ENCODE results near the gene MAP4K3.

Gene MAP4K3

DNA sequence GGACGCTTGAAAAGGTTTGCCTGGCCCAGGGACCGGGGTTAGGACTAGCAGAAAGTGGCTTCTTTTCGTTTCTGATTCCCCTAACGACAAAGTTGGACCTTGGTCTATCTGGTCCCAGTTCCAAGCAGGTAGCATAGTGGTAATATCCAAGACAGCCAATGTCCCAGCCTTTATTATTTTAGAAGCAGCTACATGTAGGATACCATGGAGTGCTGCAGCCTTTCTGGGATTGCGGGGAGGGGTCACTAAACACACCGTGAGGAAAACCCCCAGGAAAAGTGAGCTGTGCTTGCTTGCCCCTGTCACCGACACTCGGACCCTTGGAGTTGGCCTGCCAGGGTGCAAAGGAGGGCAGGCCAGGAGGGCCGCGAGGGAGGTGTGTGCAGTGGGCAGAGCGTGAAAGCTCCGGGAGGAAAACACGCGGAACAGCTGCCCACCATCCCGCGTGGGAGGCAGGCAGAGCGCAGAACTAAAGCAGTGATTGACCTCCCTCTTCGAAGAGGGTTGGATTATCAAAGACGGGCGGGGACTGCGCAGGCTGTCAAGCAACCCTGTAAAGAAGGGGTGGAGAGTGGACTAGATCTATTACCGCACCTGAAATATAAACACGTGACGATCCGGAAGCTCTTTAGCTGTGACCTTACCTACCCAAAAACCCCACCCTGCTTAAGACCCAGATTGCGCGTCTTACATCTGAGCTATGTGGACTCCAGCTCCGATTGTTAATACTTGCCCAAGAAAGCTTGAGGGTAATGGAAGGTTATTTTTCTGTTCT is 624 bp upstream of the MAP4K3 start:
- peak; percentile 60 for DNase-seq

DNA sequence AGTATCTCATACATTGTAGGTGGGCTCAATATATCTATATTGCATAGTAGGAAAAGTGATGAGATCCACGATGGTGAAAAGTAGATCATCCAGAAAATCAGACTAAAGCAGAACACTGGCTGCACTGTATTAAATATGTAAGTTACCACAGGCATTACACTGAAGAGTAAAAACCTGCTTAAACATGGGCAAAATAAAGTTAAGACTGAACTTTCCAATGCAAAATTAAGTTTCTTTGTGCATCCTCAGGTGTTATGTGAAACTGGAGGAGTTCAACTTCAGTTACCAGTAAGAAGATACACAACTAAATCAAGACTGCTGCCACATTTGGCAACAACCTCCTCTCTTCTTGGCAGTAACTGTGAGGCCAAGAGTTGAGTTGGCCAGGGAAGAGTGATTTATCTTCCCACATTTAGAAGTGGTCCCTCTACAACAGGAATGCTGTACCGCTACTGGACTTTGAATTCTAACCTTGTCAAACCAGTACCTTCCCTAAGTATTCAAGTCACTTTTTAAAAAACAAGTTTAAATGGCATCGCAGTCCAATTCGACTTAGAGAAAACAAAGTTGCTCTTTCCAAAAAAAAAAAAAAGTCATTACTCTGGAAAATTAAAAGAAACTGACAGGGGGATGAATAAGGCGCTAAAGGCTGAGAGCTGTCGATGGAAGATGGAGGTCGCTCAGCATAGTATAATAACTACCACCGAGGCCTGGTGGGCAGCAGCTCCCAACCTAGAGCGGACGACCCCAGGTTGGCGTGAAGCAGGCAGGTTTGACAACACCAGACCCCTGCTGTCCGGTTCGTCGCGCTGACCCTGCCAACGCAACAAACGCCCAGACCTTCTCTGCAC is 1.1 kb downstream of the MAP4K3 start:
- no peak for DNase-seq

DNA sequence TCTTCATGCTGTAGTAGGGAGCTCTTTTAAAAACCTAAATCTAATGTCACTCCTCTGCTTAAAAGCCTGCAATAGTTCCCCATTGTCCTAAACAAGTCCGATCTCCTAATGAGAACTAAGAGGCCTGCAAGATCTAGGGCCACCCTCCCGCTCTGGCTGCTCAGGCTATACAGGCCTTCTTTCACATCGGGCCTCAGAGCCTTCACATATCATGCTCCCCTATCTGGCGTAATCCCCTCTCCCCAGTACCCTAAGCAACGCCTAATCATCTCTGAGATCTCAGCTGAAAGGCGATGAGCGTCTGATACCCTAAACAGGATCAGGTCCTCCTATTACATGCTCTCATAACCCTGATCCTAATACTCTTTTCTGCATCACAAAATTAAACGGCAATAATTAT is 1.9 kb downstream of the MAP4K3 start:
- no peak for DNase-seq

DNA sequence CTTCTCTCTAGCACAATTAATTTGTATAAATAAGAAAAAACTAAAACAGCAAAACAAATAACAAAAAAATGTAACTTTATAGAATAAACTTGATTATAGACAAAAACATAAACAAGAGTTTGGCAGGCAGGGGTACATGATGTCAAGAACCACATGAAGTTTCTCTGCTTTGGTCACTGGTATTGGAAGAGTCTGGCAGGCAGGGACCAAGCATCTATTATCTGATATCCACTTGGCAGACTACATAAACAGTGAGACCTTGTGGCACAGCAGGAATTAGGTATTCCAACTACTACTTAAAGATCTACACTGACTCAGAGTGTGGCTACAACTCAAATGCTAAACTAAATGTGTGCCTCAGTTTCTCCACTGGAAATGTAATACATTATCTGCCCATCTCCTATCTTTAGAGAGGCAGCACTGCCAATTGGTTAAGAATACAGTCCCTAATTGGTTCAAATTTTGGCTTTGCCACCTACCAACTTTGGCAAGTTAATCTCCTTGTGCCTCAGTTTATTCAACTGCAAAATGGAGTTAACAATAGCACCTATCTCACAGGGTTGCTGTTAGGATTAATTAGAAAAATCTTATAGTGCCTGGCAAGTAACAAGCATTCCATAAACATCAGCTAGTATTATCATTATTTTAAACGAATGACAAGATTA is 2.7 kb downstream of the MAP4K3 start:
- DNase-seq, result no peak

DNA sequence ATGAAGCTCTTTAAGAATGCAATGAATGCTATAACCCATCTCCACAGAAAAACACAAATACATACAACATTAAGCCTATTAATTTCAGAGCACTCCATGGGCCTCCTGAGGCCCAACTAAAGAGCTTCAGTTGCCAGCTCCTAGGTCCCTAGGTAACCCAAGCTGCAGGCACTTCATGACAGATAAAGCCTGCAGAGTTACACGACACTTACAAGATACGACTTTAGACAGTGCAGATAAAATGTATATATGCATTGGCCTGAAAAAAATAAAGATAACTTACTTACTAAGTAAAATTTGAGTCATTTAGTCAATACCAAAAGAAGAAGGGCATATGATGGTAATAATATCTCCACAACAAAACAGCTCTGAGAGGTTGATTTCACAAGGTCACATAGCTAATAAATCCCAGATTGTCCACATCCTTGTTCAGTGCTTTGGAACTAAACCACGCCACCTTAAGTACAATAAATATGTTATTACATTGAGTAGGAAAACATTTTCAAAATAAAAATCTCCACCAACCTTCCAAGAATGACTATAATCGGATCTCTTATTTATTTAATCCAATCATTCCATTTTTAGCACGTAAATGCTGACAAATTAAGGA is 3.4 kb downstream of the MAP4K3 start:
- DNase-seq, result no peak

DNA sequence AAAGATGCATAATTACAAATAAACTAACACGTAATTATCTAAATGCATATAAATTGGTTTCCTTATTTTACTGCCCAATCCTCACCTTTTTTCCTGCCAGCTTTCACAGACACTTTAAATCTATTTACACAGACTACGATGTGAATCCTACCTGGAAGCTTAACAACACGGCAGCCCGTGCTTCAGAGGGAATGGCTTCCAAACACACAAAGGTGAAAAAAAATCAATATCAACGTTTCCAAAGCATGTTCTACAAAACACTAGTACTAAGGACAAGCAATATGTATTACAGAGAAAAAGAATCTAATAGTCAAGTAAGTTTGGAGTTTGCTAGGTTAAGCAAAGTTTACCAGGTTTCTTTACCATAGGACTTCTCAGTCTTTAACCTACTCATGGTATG is 4.4 kb downstream of the MAP4K3 start:
- DNase-seq, result no peak

DNA sequence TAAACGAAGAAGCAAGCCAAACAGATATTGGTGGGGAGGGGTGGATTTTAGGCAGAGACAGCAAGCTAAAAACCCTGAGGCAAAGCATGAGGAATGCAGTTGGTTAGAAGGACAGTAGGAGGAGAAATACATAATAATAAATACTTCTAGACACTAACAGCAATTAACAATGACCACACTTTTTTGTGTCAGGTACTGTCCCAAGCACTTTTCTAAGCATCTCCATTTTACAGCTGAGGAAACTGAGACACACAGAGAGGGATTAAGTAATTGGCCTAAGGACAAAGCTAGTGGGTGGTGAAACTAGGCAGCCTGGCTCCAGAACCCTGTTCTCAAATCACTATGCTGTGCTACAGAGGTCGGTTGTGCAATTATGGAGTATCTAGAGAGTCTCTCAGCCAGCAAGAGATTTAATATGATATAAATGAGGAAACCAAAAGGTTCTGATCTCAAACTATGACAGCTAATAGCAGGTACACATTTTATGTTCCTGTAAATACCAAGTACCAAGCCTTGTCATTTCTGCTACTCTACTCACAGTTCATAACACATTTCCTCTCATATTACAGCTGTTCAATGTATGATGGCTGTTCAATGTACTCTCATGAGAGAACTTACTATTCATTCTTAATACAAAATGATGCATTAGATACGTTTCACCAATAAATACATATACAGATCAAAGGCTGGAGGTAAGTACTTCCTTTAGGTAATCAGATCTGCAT is 5.3 kb downstream of the MAP4K3 start:
- DNase-seq, result no peak

DNA sequence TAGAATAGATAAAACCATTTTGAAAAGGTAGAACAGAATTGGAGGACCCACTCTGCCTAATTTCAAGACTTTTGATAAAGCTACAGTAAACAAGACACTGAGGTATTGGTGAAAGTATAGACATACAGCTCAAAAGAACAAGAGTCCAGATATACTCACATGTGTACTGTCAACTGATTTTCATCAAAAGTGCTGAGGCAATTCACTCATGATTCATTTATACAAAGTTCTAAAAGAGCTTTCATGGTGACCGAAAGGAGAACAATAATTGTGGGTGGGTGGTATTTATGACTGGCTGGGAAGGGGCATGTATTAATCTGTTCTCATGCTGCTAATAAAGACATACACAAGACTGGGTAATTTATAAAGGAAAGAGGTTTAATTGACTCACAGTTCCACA is 7.3 kb downstream of the MAP4K3 start:
- no peak for DNase-seq

DNA sequence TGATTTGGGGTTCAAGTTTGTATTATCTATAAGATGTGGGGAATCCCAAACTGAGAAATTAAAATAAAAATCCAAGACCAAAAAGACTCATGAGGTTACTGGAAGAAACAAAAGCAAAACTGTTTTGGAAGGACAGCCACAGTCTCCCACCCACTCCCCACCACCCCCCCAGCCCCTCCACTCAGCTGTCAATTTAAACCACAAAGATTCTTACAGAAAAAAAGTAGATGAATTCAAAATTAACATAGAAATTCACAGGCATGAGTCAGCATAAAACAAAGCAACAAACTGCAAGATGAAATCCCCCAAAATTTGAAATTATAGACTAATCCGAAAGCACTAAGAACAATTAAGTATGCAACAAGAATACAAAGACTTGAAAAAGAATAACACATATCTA is 12.1 kb downstream of the MAP4K3 start:
- DNase-seq, result no peak

DNA sequence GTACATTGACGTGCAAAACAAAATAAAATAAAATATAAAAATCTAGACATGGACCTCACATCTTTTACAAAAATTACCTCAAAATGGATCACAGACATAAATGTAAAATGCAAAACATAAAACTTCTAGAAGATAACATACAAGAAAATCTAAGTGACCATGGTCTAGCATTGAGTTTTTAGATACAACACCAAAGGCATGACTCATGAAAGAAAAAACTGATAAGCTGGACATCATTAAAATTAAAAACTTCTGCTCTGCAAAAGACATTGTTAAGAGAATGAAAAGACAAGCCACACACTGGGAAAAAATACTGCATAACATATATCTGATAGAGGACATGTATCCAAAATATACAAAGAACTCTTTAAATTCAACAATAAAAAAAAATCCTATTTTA is 14.4 kb downstream of the MAP4K3 start:
- DNase-seq, result no peak

DNA sequence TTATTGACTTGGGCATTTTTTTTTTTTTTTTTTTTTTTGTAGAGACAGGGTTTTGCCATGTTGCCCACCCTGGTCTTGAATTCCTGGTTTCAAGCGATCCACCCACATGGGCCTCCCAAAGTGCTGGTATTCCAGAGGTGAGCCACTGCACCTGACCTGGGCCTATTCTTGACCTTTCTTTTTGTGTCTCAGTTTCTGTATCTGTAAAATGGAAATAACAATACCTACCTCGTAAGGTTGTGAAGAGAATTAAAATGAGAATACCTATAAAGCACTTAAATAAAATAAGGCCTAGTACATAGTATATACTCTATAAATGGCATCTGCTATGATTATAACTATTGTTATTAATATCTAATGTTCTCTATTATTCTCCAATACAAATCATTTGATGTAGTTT is 15.7 kb downstream of the MAP4K3 start:
- no peak for DNase-seq

DNA sequence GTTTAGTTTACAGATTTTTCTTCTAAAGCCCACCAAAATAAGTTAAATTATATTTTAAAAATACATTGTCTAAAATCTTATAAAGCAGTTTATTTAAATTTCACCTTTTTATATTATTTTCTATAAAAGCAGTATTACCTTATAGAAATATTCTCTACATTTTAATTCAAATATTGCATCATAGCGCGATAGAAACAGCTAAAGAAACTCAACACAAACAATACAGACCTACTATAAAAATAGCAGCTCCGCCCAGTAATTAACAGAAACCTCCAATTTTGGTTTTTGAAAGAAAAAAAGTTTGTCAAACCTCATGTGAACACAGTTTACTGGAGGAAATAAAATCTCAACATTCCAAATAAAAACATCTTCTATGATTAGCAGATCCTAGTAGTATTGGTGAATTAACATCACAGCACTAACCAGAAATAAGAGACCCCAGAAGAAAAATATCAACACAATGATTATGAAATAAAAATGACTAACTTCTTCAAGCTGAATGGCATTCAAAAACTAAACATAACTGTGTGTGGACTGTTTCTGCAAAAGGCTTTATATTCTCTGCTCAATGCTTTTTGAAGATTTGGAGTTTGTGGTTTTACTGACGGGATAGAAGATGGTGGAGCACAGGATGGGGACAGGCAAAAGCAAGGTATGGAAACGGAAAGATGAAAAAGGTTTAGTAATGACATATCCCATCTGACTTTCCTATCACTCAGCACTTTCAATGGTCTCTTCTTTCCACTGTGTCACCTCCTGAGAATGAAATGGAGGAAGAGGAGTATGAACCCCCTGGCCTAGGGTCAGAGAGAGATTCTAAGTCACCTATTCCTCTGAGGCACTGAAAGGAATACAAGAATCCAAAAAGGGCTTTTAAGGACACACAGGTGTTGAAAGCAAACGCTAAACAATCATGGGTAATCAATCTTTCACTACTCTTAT is 17.5 kb downstream of the MAP4K3 start:
- DNase-seq, result no peak

DNA sequence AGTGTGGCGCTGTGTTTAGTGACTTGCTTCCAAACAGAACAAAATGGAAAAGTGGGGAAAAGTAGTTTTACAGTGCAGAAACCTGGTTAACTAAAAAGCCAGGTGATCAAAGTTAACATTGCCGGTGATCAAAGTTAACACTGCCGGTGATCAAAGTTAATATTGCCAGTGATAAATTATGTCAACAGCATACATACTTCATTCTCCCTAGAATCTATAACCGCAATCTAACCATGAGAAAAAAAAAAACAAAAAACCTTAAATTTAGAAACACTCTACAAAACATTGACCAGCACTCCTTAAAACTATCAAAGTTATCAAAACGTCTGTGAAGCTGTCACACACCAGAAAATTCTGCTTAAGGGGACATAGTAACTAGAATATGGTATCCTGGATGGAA is 18.6 kb downstream of the MAP4K3 start:
- no peak for DNase-seq

DNA sequence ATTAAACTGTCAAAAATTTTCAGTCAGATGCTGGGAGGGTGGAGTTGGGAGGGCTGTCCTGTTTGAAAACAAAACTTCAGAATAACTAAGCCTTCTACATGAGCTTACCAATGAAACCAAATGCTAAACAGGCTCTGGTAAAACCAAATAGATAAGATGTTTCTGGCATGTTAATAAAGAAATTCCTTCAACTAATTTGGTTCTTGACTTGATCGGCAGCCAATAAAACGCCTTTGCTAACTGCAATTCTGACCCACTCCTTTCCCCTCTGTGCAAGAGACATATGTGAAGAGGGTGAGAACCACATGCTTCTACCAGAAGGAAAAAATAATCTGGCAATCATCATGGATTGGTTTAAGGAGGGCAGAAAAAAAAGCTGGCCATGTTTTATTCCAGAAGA is 20.9 kb downstream of the MAP4K3 start:
- no peak for DNase-seq

DNA sequence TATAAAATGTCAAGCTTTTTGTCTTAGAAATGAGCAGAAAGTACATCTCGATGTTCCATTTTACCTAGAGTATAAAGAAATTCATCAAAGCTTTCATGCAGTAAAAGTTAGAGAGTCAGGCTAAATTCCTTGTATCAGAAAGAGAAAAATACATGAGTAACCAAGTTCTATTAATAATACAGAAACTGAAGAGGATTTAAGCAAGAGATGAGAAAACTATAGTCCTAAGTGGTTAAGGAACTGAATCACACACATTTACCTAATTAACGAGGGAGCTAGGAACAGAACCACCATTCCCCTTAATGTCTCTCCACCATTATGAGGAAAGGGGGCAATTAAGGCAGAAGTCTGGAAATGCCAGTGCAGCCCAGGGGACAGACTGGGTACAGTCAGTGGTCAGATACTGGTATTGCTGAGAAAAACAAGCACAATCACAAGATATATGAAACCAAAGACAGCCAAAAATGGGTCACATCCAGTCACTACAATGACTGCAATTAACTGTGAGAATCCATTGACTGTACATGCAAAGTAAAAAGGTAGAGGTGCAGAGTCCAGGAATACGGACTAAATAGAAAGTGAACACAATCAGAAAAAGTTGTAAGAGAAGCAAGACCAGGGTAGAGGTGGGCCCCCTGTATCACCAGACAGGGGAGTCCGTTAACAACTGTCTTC is 23.9 kb downstream of the MAP4K3 start:
- no peak for DNase-seq

DNA sequence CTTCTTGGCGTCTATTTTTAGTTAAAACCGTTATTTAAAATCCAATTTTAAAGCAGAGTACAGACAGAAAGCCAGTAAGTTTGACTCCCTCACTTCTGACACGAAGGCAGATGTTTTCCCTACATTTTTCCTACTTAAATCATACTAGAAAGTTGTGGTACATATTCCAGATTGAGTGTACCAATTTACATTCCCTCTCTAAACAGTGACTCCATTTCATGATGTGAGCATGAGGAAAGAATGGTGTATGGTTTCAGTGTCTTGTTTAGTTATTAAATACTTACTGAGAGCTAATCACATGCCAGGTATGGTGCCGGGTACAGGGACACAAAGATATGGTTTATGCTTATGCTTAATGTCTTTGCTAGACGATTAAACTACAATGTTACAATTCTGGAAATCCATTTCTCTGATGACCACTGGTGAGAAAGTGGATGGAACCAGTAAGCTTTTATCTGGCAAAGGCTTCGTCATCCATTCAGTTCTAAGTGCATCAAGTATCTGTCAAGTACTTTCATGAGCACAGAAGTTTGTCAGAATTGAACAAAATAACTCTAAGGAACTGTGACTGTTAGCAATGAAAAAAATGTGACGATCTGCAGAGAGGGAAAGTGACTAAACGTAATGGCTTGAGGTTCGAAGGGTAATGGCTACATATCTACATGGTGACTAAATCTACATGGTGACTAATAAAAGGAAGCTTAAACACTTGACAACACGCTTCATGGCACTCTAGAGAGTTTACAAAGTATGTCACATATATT is 25.7 kb downstream of the MAP4K3 start:
- DNase-seq, result no peak

DNA sequence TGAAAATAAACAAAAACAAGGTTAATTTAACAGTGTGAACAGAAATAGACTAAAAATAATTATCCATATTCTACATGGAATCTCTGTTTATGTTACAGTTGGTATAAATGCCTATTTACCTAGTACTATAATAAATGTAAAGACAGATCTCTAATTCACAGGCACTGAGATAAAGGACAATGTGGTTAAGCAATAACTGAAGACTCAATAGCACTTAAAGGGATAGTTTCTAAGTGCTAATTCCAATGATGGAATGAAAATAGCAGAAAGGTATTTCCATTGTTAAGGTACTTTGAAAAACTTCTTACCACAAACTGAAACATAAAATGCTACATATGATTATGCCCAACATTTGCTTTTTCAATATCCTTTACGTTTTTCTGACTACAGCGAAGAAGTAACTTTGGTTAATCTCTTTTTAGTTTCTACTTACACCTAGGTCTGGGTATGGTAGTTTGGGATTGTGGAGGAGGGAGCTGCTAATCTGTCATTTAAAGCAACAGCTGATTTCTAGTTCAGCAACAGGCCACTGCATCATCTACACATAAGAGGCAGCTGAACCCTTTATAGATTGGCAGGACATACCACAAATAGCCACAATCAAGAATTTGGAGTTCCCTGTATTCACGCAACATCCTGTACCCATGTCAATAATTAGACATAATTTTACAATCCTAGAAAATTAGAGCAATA is 27.2 kb downstream of the MAP4K3 start:
- DNase-seq, result no peak

DNA sequence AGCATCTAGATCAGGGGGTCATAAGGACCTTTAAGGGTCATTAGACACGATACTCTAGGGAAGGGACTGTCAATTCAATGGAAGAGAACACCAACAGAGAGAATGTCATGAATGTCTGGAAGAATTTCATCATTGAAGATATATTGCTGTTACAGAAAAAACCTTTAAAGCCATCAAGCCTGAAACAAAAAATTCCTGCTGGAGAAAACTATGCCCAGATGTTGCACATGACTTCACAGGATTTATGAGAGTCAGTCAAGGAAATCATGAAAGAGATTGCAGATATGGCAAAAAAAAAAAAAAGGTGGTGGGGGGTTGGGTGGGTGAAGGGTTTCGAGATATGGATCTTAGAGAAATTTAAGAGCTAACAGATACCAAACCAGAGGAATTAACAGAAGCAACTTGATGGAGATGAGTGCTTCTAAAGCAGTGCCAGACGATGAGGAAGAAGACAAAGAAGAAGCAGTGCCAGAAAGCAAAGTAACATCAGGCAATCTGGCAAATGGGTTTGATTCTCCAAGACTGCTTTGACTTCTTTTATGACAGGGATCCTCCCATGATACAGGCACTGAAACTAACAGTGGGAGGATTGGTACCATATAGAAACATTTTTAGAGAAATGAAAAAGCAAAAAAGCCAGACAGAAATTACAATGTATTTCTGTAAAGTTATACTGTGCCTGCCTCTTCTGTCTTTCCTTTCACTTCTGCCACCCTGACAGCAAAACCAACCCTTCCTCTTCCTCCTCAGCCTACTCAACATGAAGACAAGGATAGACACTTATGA is 28.5 kb downstream of the MAP4K3 start:
- DNase-seq, result no peak

All from stimulated activated CD8-positive, alpha-beta memory T cell treated with anti-CD3 and anti-CD28 coated beads, Interleukin-4, amount 100 ng/mL, for 48 hours (primary cell).